ENCODE results near the gene ZNF883.

The ZNF883 gene

DNA sequence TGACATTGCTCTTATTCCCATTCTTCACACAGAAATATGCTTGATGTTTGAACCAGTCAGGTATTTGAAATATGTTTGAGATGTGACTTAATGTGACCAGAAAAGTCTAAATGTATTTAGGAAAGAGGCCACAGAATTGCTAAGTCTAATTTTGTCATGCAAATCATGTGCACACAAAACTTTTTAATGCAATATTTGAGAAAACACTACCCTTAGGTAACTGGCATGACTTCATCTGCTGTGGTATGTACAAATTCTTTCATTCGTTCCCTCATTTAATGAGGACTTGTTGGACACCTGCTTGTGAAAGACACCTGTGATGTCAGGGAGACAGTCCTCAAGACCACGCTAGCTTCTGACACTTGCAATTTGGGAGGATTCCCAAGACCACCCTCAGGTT, 100.3 kb downstream of the ZNF883 start:
- no peak for DNase-seq
- TF ChIP-seq, protein P1, sequence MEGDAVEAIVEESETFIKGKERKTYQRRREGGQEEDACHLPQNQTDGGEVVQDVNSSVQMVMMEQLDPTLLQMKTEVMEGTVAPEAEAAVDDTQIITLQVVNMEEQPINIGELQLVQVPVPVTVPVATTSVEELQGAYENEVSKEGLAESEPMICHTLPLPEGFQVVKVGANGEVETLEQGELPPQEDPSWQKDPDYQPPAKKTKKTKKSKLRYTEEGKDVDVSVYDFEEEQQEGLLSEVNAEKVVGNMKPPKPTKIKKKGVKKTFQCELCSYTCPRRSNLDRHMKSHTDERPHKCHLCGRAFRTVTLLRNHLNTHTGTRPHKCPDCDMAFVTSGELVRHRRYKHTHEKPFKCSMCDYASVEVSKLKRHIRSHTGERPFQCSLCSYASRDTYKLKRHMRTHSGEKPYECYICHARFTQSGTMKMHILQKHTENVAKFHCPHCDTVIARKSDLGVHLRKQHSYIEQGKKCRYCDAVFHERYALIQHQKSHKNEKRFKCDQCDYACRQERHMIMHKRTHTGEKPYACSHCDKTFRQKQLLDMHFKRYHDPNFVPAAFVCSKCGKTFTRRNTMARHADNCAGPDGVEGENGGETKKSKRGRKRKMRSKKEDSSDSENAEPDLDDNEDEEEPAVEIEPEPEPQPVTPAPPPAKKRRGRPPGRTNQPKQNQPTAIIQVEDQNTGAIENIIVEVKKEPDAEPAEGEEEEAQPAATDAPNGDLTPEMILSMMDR (IDR thresholded peaks at IDR 0.05): no peak
- no peaks in the 10 kb centered on the region for H3K36me3 ChIP-seq
- H3K4me1 ChIP-seq: no peaks in the 10 kb centered on the region
- intact Hi-C loops (cut with DNase I; ENCODE audit: low total_unique reads): no loop called here
- no peaks in the 10 kb centered on the region for H3K9me3 ChIP-seq
- no peak overlapping the region for H3K27ac ChIP-seq
- no peaks in the 10 kb centered on the region for H3K27me3 ChIP-seq
- H3K4me3 ChIP-seq: no peak overlapping the region
